Transverse colon (tissue), 4 donors: ENCODE results near the gene NHERF2. TPM values are rescaled to one million over a fixed set of nuclear protein-coding genes. Genes with fewer than 3 reads are reported as not detected.
A peak's percentile ranks its signal among the peaks of the same experiment; 100 is the strongest.

Experiments used
- DNase-seq: peaks from one replicate; pipeline ENCODE4 v3.0.0-alpha.2; 2019
- H3K27ac ChIP-seq, 4 donors: fragments of 200-600 bp; sonication (generic); 2 replicates each; pipeline ENCODE4 v1.5.1; 2016 to 2018; ENCODE audit warnings: inconsistent platforms in 4 of 4
- H3K27me3 ChIP-seq: fragments of 200-600 bp; sonication (generic); 2 replicates; pipeline ENCODE4 v1.5.1; 2017; ENCODE audit warnings: inconsistent platforms
- H3K36me3 ChIP-seq, 4 donors: fragments of 200-600 bp; sonication (generic); 2 replicates each; pipeline ENCODE4 v1.5.1; 2017 to 2019; ENCODE audit warnings: inconsistent platforms in 4 of 4
- H3K4me1 ChIP-seq, 4 donors: fragments of 200-600 bp; sonication (generic); 2 replicates each; pipeline ENCODE4 v1.5.1; 2017 to 2020; ENCODE audit warnings: inconsistent platforms in 4 of 4
- H3K4me3 ChIP-seq, 4 donors: fragments of 200-600 bp; sonication (generic); 1 replicate in 1 of 4; 2 replicates in 3 of 4; pipeline versions ENCODE4 v1.5.1 to v1.6.1; 2017 to 2019; ENCODE audit warnings: inconsistent platforms in 4 of 4
- H3K9me3 ChIP-seq, 2 donors: fragments of 200-600 bp; sonication (generic); 2 replicates each; pipeline ENCODE4 v1.5.1; 2017 to 2019; ENCODE audit warnings: inconsistent platforms in 2 of 2
- CTCF ChIP-seq, 5 experiments: fragments of 200-600 bp in 3 of 5; fragments of 450-650 bp in 2 of 5; sonication (generic) in 3 of 5; IDR thresholded peaks; 1 replicate in 2 of 5; 2 replicates in 3 of 5; pipeline ENCODE4 v1.5.1; 2016 to 2017; ENCODE audit warnings: antibody characterized with exemption in 5 of 5, inconsistent platforms in 3 of 5, mild to moderate bottlenecking in 2 of 5, moderate library complexity in 1 of 5
- EP300 ChIP-seq: sonication (generic); formaldehyde crosslinking; IDR thresholded peaks from one replicate; pipeline ENCODE4 v1.6.1; 2017; ENCODE audit warnings: antibody characterized with exemption, low read depth
- POLR2A ChIP-seq: fragments of 450-650 bp; IDR thresholded peaks from one replicate; pipeline ENCODE4 v1.6.1; 2016; ENCODE audit warnings: antibody characterized with exemption, mild to moderate bottlenecking, moderate library complexity
- POLR2AphosphoS5 ChIP-seq, 3 donors: sonication (generic); formaldehyde crosslinking; IDR thresholded peaks; one replicate each; pipeline ENCODE4 v1.6.1; 2016; ENCODE audit warnings: antibody characterized with exemption in 3 of 3
- WGBS, 2 donors: methylation state at CpG; one replicate each; pipeline ENCODE4 v1.1.5; 2018; ENCODE audit warnings: low coverage in 1 of 2; 5-methylcytosine and 5-hydroxymethylcytosine counted together
- in situ Hi-C, 4 donors: fragments of 200-750 bp; cut with MboI; loops; one replicate each; pipeline versions ENCODE4 v1.15.0 to v1.15.1; 2017; ENCODE audit warnings: low sequenced_read_pairs in 3 of 4, low pct_ligation_motif_present in 1 of 4, low pct_unique_long_range_greater_than_20kb in 1 of 4
- intact Hi-C: fragments of 100-400 bp; cut with DNase I; formaldehyde crosslinking; loops from one replicate; pipeline ENCODE4 v1.15.1; 2023; ENCODE audit warnings: low total_unique reads
- total RNA-seq, 4 donors: library from RNA; depleted of rRNA; stranded (reverse); fragments of >200 nt; gene quantifications; one replicate each; pipeline ENCODE4 v1.1.0, GENCODE V29; 2016

The NHERF2 gene
- total RNA-seq, result 10 to 100 TPM in 3 of 4 donors, 1 to 10 TPM in 1; 3.7 to 61.9 (median 29.8) TPM

- H3K36me3 ChIP-seq, result no peaks in the 10 kb centered on the region
- H3K4me3 ChIP-seq, result peak within 1 kb of the TSS; percentile 57 to 79 (median 65)
- DNase-seq, result peak; percentile 57
- intact Hi-C loops (loop anchor here (5.0 kb wide), 1 partner anchor 126 kb away; no protein-coding TSS in a partner anchor), in situ Hi-C loops (loop anchor here in 2 of 4 donors (10.0 kb wide), 1 partner anchor 118 kb away; the partner anchor contains the start of gene RAB26 (in 2 of the 2))
- WGBS, 2 donors, result 20% methylated on average over 17 of the region's 59 CpGs; no CpG with 5 or more reads in 1 of the 2 donors
- peaks cover 9 to 39% (median 26%) of the 10 kb centered on the region in 4 donors for H3K4me1 ChIP-seq
- no peaks in the 10 kb centered on the region for H3K9me3 ChIP-seq
- H3K27ac ChIP-seq, result peak within 1 kb of the TSS; percentile 72 to 84 (median 82)
- no peak for TF ChIP-seq EP300
- TF ChIP-seq POLR2AphosphoS5 (IDR thresholded peaks at IDR 0.05), result no peak
- no peak for TF ChIP-seq CTCF (IDR thresholded peaks at IDR 0.05)
- no peak for TF ChIP-seq POLR2A
- peaks cover 4% of the 10 kb centered on the region for H3K27me3 ChIP-seq
These were observed at the start of gene NHERF2 for GRCh38 chr16:2026461-2027023. Gene NHERF2 (plus strand): TSS chr16:2026902. CDS start chr16:2027006, 104 bp downstream.

- intact Hi-C loops, result no loop called here
- Histone ChIP-seq H3K27ac (no peak overlapping the region), H3K4me1 (peaks cover 7 to 44% (median 37%) of the 10 kb centered on the region in 4 donors), H3K9me3 (no peaks in the 10 kb centered on the region), H3K27me3 (peaks cover 44% of the 10 kb centered on the region), H3K4me3 (no peak overlapping the region), H3K36me3 (peaks cover 0 to 12% (median 7%) of the 10 kb centered on the region in 4 donors)
- 92% methylated on average over 29 of the region's 33 CpGs; no CpG with 5 or more reads in 1 of the 2 donors for WGBS, 2 donors
- TF ChIP-seq POLR2A (no peak), CTCF (IDR thresholded peaks at IDR 0.05) (no peak), EP300 (no peak), POLR2AphosphoS5 (IDR thresholded peaks at IDR 0.05) (no peak)
- in situ Hi-C loops, result no loop called here
- DNase-seq, result no peak
These were observed 49.5 kb upstream of the NHERF2 start for GRCh38 chr16:1976951-1977874.

- intact Hi-C loops (no loop called here), in situ Hi-C loops (no loop called here)
- Histone ChIP-seq H3K36me3 (peaks cover 0 to 12% (median 7%) of the 10 kb centered on the region in 4 donors), H3K27ac (no peak overlapping the region), H3K9me3 (no peaks in the 10 kb centered on the region), H3K4me3 (no peak overlapping the region), H3K4me1 (peaks cover 4 to 45% (median 38%) of the 10 kb centered on the region in 4 donors), H3K27me3 (peaks cover 44% of the 10 kb centered on the region)
- no peak for DNase-seq
- WGBS, 2 donors, result 89% methylated on average over 13 of the region's 18 CpGs; no CpG with 5 or more reads in 1 of the 2 donors
- no peak for TF ChIP-seq EP300
These were observed 48.8 kb upstream of the NHERF2 start for GRCh38 chr16:1977875-1978268.

GRCh38 chr16:1978476-1979120 is 48.1 kb upstream of the NHERF2 start:
- WGBS, 2 donors, result 67% methylated on average over 35 of the region's 37 CpGs; no CpG with 5 or more reads in 1 of the 2 donors
- Histone ChIP-seq H3K4me1 (peaks cover 7 to 45% (median 40%) of the 10 kb centered on the region in 4 donors), H3K4me3 (peak overlapping the region in 3 of 4 donors; percentile 36 to 47 (median 39)), H3K9me3 (no peaks in the 10 kb centered on the region), H3K27ac (peak overlapping the region; percentile 91 to 95 (median 93)), H3K36me3 (peaks cover 0 to 12% (median 7%) of the 10 kb centered on the region in 4 donors), H3K27me3 (peaks cover 44% of the 10 kb centered on the region)
- TF ChIP-seq EP300, result no peak
- no peak for TF ChIP-seq CTCF (IDR thresholded peaks at IDR 0.05)
- no peak for TF ChIP-seq POLR2A
- TF ChIP-seq POLR2AphosphoS5 (IDR thresholded peaks at IDR 0.05), result no peak
- intact Hi-C loops (no loop called here), in situ Hi-C loops (no loop called here)
- DNase-seq, result no peak
